Measurements from ENCODE around the gene FBXW9.

- TF ChIP-seq CTCF (IDR thresholded peaks at IDR 0.05) (no peak), POLR2A (IDR thresholded peaks at IDR 0.05) (no peak)
Measured at GRCh38 chr19:12726988-12727316, 30.5 kb upstream of the FBXW9 start.

Measured in thyroid gland (tissue), 4 donors.